Measurements from ENCODE around the gene PGM3. TPM values are rescaled to one million over a fixed set of nuclear protein-coding genes. Genes with fewer than 3 reads are reported as not detected.

PGM3 gene
- total RNA-seq, 1 donor from 2014 or later: 10.1 TPM

DNA sequence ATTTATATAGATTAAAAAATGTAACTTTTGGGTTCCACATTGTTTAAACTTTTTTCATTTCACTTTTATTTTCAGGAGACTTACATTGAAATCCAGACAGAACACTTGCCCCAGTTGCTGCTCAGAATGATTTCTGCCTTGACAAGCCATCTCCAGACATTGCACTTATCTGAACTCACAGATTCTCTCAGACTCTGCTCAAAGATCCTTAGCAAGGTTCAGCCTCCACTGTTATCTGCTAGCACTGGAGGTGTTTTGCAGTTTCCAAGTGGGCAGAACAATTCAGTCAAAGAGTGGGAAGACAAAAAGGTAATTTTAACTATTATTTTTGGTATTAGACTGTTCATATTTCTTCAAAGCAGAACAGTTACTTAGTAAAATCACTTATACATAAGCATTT lies 67.6 kb downstream of the PGM3 start:
- H3K36me3 ChIP-seq: peaks cover 0 to 50% of the 10 kb centered on the region in 2 donors
- no peaks in the 10 kb centered on the region for H3K4me1 ChIP-seq
- TF ChIP-seq POLR2A (IDR thresholded peaks at IDR 0.05) (no peak), POLR2AphosphoS5 (IDR thresholded peaks at IDR 0.05; ENCODE audit: insufficient read depth in 1 of 2, low read depth in 1 of 2) (no peak)
- TF ChIP-seq, protein P1, sequence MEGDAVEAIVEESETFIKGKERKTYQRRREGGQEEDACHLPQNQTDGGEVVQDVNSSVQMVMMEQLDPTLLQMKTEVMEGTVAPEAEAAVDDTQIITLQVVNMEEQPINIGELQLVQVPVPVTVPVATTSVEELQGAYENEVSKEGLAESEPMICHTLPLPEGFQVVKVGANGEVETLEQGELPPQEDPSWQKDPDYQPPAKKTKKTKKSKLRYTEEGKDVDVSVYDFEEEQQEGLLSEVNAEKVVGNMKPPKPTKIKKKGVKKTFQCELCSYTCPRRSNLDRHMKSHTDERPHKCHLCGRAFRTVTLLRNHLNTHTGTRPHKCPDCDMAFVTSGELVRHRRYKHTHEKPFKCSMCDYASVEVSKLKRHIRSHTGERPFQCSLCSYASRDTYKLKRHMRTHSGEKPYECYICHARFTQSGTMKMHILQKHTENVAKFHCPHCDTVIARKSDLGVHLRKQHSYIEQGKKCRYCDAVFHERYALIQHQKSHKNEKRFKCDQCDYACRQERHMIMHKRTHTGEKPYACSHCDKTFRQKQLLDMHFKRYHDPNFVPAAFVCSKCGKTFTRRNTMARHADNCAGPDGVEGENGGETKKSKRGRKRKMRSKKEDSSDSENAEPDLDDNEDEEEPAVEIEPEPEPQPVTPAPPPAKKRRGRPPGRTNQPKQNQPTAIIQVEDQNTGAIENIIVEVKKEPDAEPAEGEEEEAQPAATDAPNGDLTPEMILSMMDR (IDR thresholded peaks at IDR 0.05): no peak
- H3K4me3 ChIP-seq: no peak overlapping the region
- H3K9me3 ChIP-seq: no peaks in the 10 kb centered on the region
- no peak overlapping the region for H3K27ac ChIP-seq
- H3K27me3 ChIP-seq: no peaks in the 10 kb centered on the region
- no peak for DNase-seq (ENCODE audit: extremely low spot score in 2 of 2)
- intact Hi-C loops (cut with DNase I): no loop called here

GRCh38 chr6:83124553-83124952 lies 68.5 kb downstream of the PGM3 start:
- no peak overlapping the region for H3K4me3 ChIP-seq
- TF ChIP-seq POLR2A (IDR thresholded peaks at IDR 0.05) (no peak), POLR2AphosphoS5 (IDR thresholded peaks at IDR 0.05; ENCODE audit: insufficient read depth in 1 of 2, low read depth in 1 of 2) (no peak)
- TF ChIP-seq, protein P1 (IDR thresholded peaks at IDR 0.05): no peak
- no peak overlapping the region for H3K27ac ChIP-seq

DNA sequence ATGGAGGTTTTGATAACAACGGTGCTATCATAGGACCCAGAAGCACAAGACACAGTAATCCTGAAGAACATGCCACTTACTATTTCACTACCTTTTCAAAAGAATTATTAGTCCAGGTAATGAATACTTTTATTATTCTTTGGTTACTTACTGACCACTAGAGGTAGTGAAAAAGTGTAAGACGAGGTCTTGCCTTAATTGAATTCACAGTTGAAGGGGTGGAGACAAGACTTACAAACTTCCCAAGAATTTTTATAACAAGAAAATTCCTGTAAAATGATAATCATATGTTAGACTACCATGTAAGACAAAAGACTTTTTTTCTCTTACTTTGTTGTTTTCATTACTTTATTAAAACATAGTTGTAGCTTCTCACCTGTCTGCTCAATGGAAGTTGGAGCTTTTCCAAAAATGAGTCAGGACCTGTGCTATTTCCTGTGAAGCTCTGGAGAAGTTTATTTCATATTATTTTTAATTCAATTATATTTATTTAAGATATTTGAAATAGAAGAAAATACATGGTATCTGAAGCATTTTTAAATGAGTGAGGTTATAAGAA lies 73.2 kb downstream of the PGM3 start:
- Histone ChIP-seq H3K36me3 (peaks cover 0 to 31% of the 10 kb centered on the region in 2 donors), H3K9me3 (no peaks in the 10 kb centered on the region), H3K27ac (no peak overlapping the region), H3K4me1 (no peaks in the 10 kb centered on the region), H3K4me3 (no peak overlapping the region), H3K27me3 (no peaks in the 10 kb centered on the region)
- TF ChIP-seq POLR2AphosphoS5 (IDR thresholded peaks at IDR 0.05; ENCODE audit: insufficient read depth in 1 of 2, low read depth in 1 of 2) (no peak), POLR2A (IDR thresholded peaks at IDR 0.05) (no peak)
- TF ChIP-seq, protein P1 (IDR thresholded peaks at IDR 0.05): no peak
- intact Hi-C loops (cut with DNase I): no loop called here
- DNase-seq (ENCODE audit: extremely low spot score in 2 of 2): no peak

More at GRCh38 chr6:83124553-83124952, 68.5 kb downstream of the PGM3 start:
- no peaks in the 10 kb centered on the region for H3K9me3 ChIP-seq
- intact Hi-C loops (cut with DNase I): no loop called here
- peaks cover 0 to 53% of the 10 kb centered on the region in 2 donors for H3K36me3 ChIP-seq
- H3K4me1 ChIP-seq: no peaks in the 10 kb centered on the region
- DNase-seq (ENCODE audit: extremely low spot score in 2 of 2): no peak
- H3K27me3 ChIP-seq: no peaks in the 10 kb centered on the region

DNA sequence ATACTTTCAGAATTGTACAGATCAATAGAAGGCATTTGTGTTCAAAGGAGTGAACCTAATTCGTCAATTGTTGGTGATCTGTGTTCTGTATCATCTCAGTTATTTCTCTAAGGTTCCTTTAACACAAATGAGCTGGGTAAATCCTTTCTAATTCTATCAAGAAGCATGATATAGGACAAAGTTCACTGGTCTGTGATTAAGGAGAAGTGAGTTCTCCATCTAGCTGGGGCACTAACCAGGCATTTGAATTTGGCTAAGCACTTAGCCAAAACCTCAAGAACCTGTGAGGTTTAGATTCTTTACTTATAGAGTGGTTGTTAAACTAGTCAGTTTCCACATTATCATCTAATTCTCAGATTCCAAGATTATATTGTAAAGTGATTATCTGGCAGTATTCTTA lies 75.3 kb downstream of the PGM3 start:
- intact Hi-C loops (cut with DNase I): no loop called here
- Histone ChIP-seq H3K4me1 (no peaks in the 10 kb centered on the region), H3K9me3 (no peaks in the 10 kb centered on the region), H3K36me3 (peaks cover 0 to 17% of the 10 kb centered on the region in 2 donors), H3K27me3 (no peaks in the 10 kb centered on the region), H3K4me3 (no peak overlapping the region), H3K27ac (no peak overlapping the region)
- DNase-seq (ENCODE audit: extremely low spot score in 2 of 2): no peak
- TF ChIP-seq POLR2A (IDR thresholded peaks at IDR 0.05): no peak
- no peak for TF ChIP-seq POLR2AphosphoS5 (IDR thresholded peaks at IDR 0.05; ENCODE audit: insufficient read depth in 1 of 2, low read depth in 1 of 2)
- TF ChIP-seq, protein P1 (IDR thresholded peaks at IDR 0.05): no peak

Other genes starting within 250 kb of the PGM3 start
- 8.3 TPM for gene UBE3D, start 127.4 kb downstream of the PGM3 start, total RNA-seq
- 33.1 TPM for gene DOP1A, start 125.6 kb downstream of the PGM3 start, total RNA-seq
- 2.0 TPM for gene RWDD2A, start 92 bp upstream of the PGM3 start, total RNA-seq
- gene ME1, start 237.8 kb upstream of the PGM3 start, total RNA-seq: 12.8 TPM

All from vagina (tissue), 2 donors.